Measurements from ENCODE around the gene SETD2.

GRCh38 chr3:47092090-47092489 lies 71.8 kb downstream of the SETD2 start:
- TF ChIP-seq CTCF (IDR thresholded peaks at IDR 0.05; ENCODE audit: low read depth, low read length): no peak
- no peak for TF ChIP-seq MYC (IDR thresholded peaks at IDR 0.05; ENCODE audit: low read depth, low read length)
- TF ChIP-seq POLR2A (IDR thresholded peaks at IDR 0.05; ENCODE audit: extremely low read depth, insufficient read length): no peak
- TF ChIP-seq MAX (IDR thresholded peaks at IDR 0.05; ENCODE audit: low read depth, low read length): no peak

Measured in NB4 (cell line).